ENCODE measurements around the gene TAMM41. TPM values are rescaled to one million over a fixed set of nuclear protein-coding genes. Genes with fewer than 3 reads are reported as not detected.
A peak's percentile ranks its signal among the peaks of the same experiment; 100 is the strongest.
"Not testable (repeated sequence)": the region's sequence is repeated elsewhere in the genome, so short reads cannot be mapped to it uniquely, and the experiment has no call there.

TAMM41 gene
- total and polyA plus RNA-seq, 2 donors (not counting 1 experiment from before 2014, with no cell fraction given), result 5.6 to 9.0 TPM

DNA sequence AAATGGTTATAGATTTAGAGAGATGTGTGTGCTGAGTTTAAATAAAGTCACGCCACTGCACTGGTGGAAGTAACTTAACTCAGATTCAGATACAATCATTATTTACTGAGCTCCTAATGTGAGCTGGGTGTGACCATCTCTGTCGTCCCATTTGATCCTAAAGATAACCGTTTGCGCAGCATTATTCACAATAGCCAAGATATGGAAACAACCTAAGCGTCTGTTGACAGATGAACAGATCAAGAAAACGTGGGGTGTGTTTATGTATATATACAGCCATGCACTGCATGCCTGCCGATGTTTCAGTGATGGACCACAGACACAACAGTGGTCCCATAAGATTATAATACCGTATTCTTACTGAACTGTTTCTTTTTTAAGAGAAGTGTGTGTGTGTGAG lies 71.2 kb downstream of the TAMM41 start:
- no peaks in the 10 kb centered on the region for H3K9me3 ChIP-seq (ENCODE audit: control insufficient read depth, insufficient read depth, low read depth, low read length)

DNA sequence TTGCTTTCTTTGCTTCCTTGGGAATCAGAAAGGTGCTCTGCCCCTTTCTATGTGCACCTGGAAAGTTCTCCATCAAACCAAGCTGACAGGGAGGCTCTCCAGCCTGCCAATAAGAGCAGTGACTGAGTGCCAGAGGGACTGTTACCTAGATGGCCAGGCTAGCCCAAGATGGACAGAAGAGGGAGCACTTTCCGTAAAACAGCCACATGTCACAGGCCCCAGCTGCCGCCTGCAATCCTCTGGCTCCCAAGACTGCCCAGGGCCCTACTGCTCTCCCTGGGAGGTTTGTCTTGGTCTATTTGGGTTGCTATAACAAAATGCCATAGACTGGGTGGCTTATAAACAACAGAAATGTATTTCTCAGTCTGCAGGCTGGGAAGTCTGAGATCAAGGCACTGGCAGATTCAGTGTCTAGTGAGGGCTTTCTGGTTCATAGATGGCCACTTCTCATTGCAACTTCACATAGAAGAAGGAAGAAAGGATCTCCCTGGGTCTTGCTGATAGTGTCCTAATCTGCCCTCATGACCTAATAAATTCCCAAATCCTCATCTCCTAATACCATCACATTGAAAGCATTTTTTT lies 72.3 kb downstream of the TAMM41 start:
- Histone ChIP-seq H2AFZ (ENCODE audit: low read length) (no peak overlapping the region), H3K79me2 (ENCODE audit: control insufficient read depth, insufficient read depth, low read length) (no peaks in the 10 kb centered on the region), H3K27ac (ENCODE audit: insufficient read depth, low read length) (no peak overlapping the region), H4K20me1 (ENCODE audit: control insufficient read depth, extremely low read depth, insufficient read depth, low read length) (no peaks in the 10 kb centered on the region), H3K27me3 (ENCODE audit: control insufficient read depth, insufficient read depth, low read length) (no peaks in the 10 kb centered on the region), H3K4me2 (ENCODE audit: extremely low read depth, insufficient read depth, low read length) (no peak overlapping the region), H3K4me3 (replicated peaks in 1 of 4; ENCODE audit: control extremely low read depth in 1 of 4, insufficient read depth in 1 of 4, low read depth in 3 of 4, low read length in 4 of 4) (no peak overlapping the region), H3K9ac (ENCODE audit: insufficient read depth, low read length) (no peak overlapping the region), H3K36me3 (ENCODE audit: control insufficient read depth, insufficient read depth, low read length) (no peaks in the 10 kb centered on the region), H3K9me3 (ENCODE audit: control insufficient read depth, insufficient read depth, low read depth, low read length) (no peaks in the 10 kb centered on the region), H3K4me1 (ENCODE audit: control insufficient read depth, extremely low read depth, insufficient read depth, low read length) (peaks cover 6% of the 10 kb centered on the region)
- peak; percentile 29 to 55 for DNase-seq (ENCODE audit: low read depth in 2 of 2)
- TF ChIP-seq EZH2 (IDR thresholded peaks at IDR 0.05; ENCODE audit: low read length, missing control alignments), result no peak
- TF ChIP-seq, protein P1, sequence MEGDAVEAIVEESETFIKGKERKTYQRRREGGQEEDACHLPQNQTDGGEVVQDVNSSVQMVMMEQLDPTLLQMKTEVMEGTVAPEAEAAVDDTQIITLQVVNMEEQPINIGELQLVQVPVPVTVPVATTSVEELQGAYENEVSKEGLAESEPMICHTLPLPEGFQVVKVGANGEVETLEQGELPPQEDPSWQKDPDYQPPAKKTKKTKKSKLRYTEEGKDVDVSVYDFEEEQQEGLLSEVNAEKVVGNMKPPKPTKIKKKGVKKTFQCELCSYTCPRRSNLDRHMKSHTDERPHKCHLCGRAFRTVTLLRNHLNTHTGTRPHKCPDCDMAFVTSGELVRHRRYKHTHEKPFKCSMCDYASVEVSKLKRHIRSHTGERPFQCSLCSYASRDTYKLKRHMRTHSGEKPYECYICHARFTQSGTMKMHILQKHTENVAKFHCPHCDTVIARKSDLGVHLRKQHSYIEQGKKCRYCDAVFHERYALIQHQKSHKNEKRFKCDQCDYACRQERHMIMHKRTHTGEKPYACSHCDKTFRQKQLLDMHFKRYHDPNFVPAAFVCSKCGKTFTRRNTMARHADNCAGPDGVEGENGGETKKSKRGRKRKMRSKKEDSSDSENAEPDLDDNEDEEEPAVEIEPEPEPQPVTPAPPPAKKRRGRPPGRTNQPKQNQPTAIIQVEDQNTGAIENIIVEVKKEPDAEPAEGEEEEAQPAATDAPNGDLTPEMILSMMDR (conservative IDR thresholded peaks at IDR 0.05 in 1 of 2, IDR thresholded peaks at IDR 0.05 in 1 of 2; ENCODE audit: low read depth in 1 of 2, low read length in 2 of 2), result peak; percentile 57 to 68

More for the DNA sequence above, 71.2 kb downstream of the TAMM41 start:
- no peaks in the 10 kb centered on the region for H3K27me3 ChIP-seq (ENCODE audit: control insufficient read depth, insufficient read depth, low read length)
- H3K36me3 ChIP-seq (ENCODE audit: control insufficient read depth, insufficient read depth, low read length), result no peaks in the 10 kb centered on the region
- DNase-seq (ENCODE audit: low read depth in 2 of 2), result no peak
- TF ChIP-seq, protein P1 (conservative IDR thresholded peaks at IDR 0.05 in 1 of 2, IDR thresholded peaks at IDR 0.05 in 1 of 2; ENCODE audit: low read depth in 1 of 2, low read length in 2 of 2), result no peak
- TF ChIP-seq EZH2 (IDR thresholded peaks at IDR 0.05; ENCODE audit: low read length, missing control alignments), result no peak
- no peaks in the 10 kb centered on the region for H4K20me1 ChIP-seq (ENCODE audit: control insufficient read depth, extremely low read depth, insufficient read depth, low read length)
- H3K4me1 ChIP-seq (ENCODE audit: control insufficient read depth, extremely low read depth, insufficient read depth, low read length), result peaks cover 3% of the 10 kb centered on the region
- H3K79me2 ChIP-seq (ENCODE audit: control insufficient read depth, insufficient read depth, low read length), result no peaks in the 10 kb centered on the region
- H2AFZ ChIP-seq (ENCODE audit: low read length), result no peak overlapping the region
- no peak overlapping the region for H3K4me3 ChIP-seq (replicated peaks in 1 of 4; ENCODE audit: control extremely low read depth in 1 of 4, insufficient read depth in 1 of 4, low read depth in 3 of 4, low read length in 4 of 4)
- no peak overlapping the region for H3K4me2 ChIP-seq (ENCODE audit: extremely low read depth, insufficient read depth, low read length)
- H3K27ac ChIP-seq (ENCODE audit: insufficient read depth, low read length), result no peak overlapping the region
- H3K9ac ChIP-seq (ENCODE audit: insufficient read depth, low read length), result no peak overlapping the region

DNA sequence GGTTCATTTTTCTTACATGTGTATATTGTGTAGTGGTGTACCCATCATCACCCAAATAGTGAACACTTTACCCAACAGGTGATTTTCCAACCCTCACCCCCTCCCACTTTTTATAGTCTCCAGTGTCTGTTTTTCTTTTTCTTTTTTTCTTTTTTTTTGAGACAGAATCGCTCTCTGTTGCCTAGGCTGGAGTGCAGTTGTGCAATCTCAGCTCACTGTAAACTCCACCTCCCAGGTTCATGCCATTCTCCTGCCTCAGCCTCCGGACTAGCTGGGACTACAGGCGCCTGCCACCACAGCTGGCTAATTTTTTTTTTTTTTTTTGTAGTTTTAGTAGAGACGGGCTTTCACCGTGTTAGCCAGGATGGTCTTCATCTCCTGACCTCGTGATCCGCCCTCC lies 74.8 kb downstream of the TAMM41 start:
- not testable (repeated sequence) for H4K20me1 ChIP-seq (ENCODE audit: control insufficient read depth, extremely low read depth, insufficient read depth, low read length); H3K36me3 ChIP-seq (ENCODE audit: control insufficient read depth, insufficient read depth, low read length); H3K9me3 ChIP-seq (ENCODE audit: control insufficient read depth, insufficient read depth, low read depth, low read length); DNase-seq (ENCODE audit: low read depth in 2 of 2); H2AFZ ChIP-seq (ENCODE audit: low read length); H3K9ac ChIP-seq (ENCODE audit: insufficient read depth, low read length); H3K4me3 ChIP-seq (replicated peaks in 1 of 4; ENCODE audit: control extremely low read depth in 1 of 4, insufficient read depth in 1 of 4, low read depth in 3 of 4, low read length in 4 of 4); H3K79me2 ChIP-seq (ENCODE audit: control insufficient read depth, insufficient read depth, low read length); H3K4me1 ChIP-seq (ENCODE audit: control insufficient read depth, extremely low read depth, insufficient read depth, low read length); H3K27me3 ChIP-seq (ENCODE audit: control insufficient read depth, insufficient read depth, low read length); H3K4me2 ChIP-seq (ENCODE audit: extremely low read depth, insufficient read depth, low read length); H3K27ac ChIP-seq (ENCODE audit: insufficient read depth, low read length)
